Caco-2 (cell line): ENCODE data around the gene ADCY5. TPM values are rescaled to one million over a fixed set of nuclear protein-coding genes. Genes with fewer than 3 reads are reported as not detected.

Experiments used
- BruUV-seq: library from RNA; stranded (reverse); fragments of 400-500 nt; replicated peaks from 2 replicates; lab custom pipeline; 2021; lab: Mats Ljungman, UMichigan
- CTCF ChIA-PET: fragments of 300-600 bp; sonication (Branson Sonifier 250); formaldehyde crosslinking; loops from one replicate; lab custom pipeline; 2022; ENCODE audit warnings: antibody characterized with exemption; lab: Charles Lee
- POLR2A ChIA-PET: fragments of 300-600 bp; sonication (Branson Sonifier 250); formaldehyde crosslinking; loops from one replicate; lab custom pipeline; 2022; ENCODE audit warnings: antibody characterized with exemption; lab: Charles Lee
- DNase-seq, 2 experiments: peaks; one replicate each; pipeline versions ENCODE4 v3.0.0 to v3.0.0-alpha.2; 2020 to 2022
- H3K27me3 ChIP-seq: replicated peaks from 2 replicates; pipeline ENCODE4 v1.6.0; 2011; ENCODE audit warnings: low read length; ENCODE audit not compliant: control insufficient read depth, insufficient read depth
- H3K36me3 ChIP-seq: 2 replicates; pipeline ENCODE4 v1.5.1; 2011; ENCODE audit warnings: low read length; ENCODE audit not compliant: control insufficient read depth, insufficient read depth
- H3K4me1 ChIP-seq: fragments of 250-450 bp; sonication (Bioruptor Pico); 2 replicates; pipeline ENCODE4 v1.5.1; 2020; ENCODE audit warnings: mild to moderate bottlenecking
- H3K4me3 ChIP-seq: 2 replicates; pipeline ENCODE4 v1.5.1; 2011; ENCODE audit warnings: low read depth, mild to moderate bottlenecking, control low read depth, low read length
- H3K9me3 ChIP-seq: fragments of 250-450 bp; sonication (Bioruptor Pico); 2 replicates; pipeline ENCODE4 v1.5.1; 2020; ENCODE audit warnings: mild to moderate bottlenecking, moderate library complexity
- H3K27ac Mint-ChIP-seq: one replicate; pipeline ENCODE4 v1.8.0; 2022; ENCODE audit warnings: mixed read lengths; ENCODE audit not compliant: unreplicated experiment
- H3K27me3 Mint-ChIP-seq: one replicate; pipeline ENCODE4 v1.8.0; 2022; ENCODE audit warnings: mixed read lengths; ENCODE audit not compliant: insufficient read depth, unreplicated experiment
- H3K36me3 Mint-ChIP-seq: one replicate; pipeline ENCODE4 v1.8.0; 2022; ENCODE audit warnings: mild to moderate bottlenecking, mixed read lengths; ENCODE audit not compliant: insufficient read depth, unreplicated experiment
- H3K4me1 Mint-ChIP-seq: one replicate; pipeline ENCODE4 v1.8.0; 2022; ENCODE audit warnings: low read depth, mixed read lengths; ENCODE audit not compliant: unreplicated experiment
- H3K4me3 Mint-ChIP-seq: one replicate; pipeline ENCODE4 v1.8.0; 2022; ENCODE audit warnings: mild to moderate bottlenecking, moderate library complexity, mixed read lengths; ENCODE audit not compliant: unreplicated experiment
- H3K9me3 Mint-ChIP-seq: one replicate; pipeline ENCODE4 v1.8.0; 2022; ENCODE audit warnings: mixed read lengths; ENCODE audit not compliant: unreplicated experiment
- CTCF ChIP-seq, 2 experiments: fragments of 200-600 bp in 1 of 2; IDR thresholded peaks; 1 replicate in 1 of 2; 2 replicates in 1 of 2; pipeline versions ENCODE4 v1.5.1 to v1.8.0; 2011 to 2022; ENCODE audit warnings: antibody characterized with exemption in 1 of 2, control low read depth in 1 of 2, inconsistent platforms in 1 of 2, low read depth in 1 of 2, low read length in 1 of 2, mild to moderate bottlenecking in 1 of 2, moderate library complexity in 1 of 2; ENCODE audit not compliant: insufficient read depth in 1 of 2, severe bottlenecking in 1 of 2, unreplicated experiment in 1 of 2
- intact Hi-C: fragments of 100-400 bp; cut with micrococcal nuclease; formaldehyde crosslinking; loops from one replicate; pipeline ENCODE4 v1.10.0; 2022; ENCODE audit not compliant: unreplicated experiment
- total RNA-seq: library from RNA; stranded (reverse); gene quantifications from 2 replicates; pipeline ENCODE4 v1.2.3, GENCODE V29; 2022

Gene ADCY5
- total RNA-seq, 1 experiment from 2014 or later: 0.91 TPM

GRCh38 chr3:123410149-123410515 is 38.8 kb downstream of the ADCY5 start:
- TF ChIP-seq CTCF (IDR thresholded peaks at IDR 0.05; ENCODE audit: insufficient read depth in 1 of 2, low read depth in 1 of 2, low read length in 1 of 2, severe bottlenecking in 1 of 2, unreplicated experiment in 1 of 2): no peak
- Histone ChIP-seq H3K27me3 (no peaks in the 10 kb centered on the region), H3K4me1 (peaks cover 35% of the 10 kb centered on the region), H3K4me3 (no peak overlapping the region), H3K36me3 (no peaks in the 10 kb centered on the region), H3K9me3 (no peaks in the 10 kb centered on the region)
- DNase-seq: no peak
- H3K4me3 Mint-ChIP-seq: no peak overlapping the region
- no peaks in the 10 kb centered on the region for H3K36me3 Mint-ChIP-seq
- H3K9me3 Mint-ChIP-seq: no peaks in the 10 kb centered on the region
- peaks cover 9% of the 10 kb centered on the region for H3K4me1 Mint-ChIP-seq
- H3K27ac Mint-ChIP-seq: no peak overlapping the region
- intact Hi-C loops: no loop called here
- CTCF ChIA-PET: interaction anchor here (0.6 kb wide), 1 partner anchor 13 kb away, joined by 3 read pairs; no protein-coding TSS in a partner anchor
- no peaks in the 10 kb centered on the region for H3K27me3 Mint-ChIP-seq
- POLR2A ChIA-PET: interaction anchor here (0.6 kb wide), 3 partner anchors 39 to 343 kb away, joined by 3 to 6 read pairs (median 3); partner anchors contain the start of gene PDIA5
- BruUV-seq: no TSS peak

GRCh38 chr3:123409443-123410148 is 39.3 kb downstream of the ADCY5 start:
- no peaks in the 10 kb centered on the region for H3K9me3 ChIP-seq
- H3K4me1 ChIP-seq: peaks cover 35% of the 10 kb centered on the region
- no peaks in the 10 kb centered on the region for H3K27me3 Mint-ChIP-seq
- H3K36me3 ChIP-seq: no peaks in the 10 kb centered on the region
- no peak overlapping the region for H3K4me3 Mint-ChIP-seq
- no peaks in the 10 kb centered on the region for H3K36me3 Mint-ChIP-seq
- ChIA-PET POLR2A (interaction anchor here (0.6 kb wide), 3 partner anchors 40 to 343 kb away, joined by 3 to 6 read pairs (median 3); partner anchors contain the start of gene PDIA5), CTCF (interaction anchor here (0.6 kb wide), 1 partner anchor 14 kb away, joined by 3 read pairs; no protein-coding TSS in a partner anchor)
- peak; percentile 55 to 88 for DNase-seq
- H3K4me1 Mint-ChIP-seq: peaks cover 9% of the 10 kb centered on the region
- no TSS peak for BruUV-seq
- H3K27me3 ChIP-seq: no peaks in the 10 kb centered on the region
- H3K9me3 Mint-ChIP-seq: no peaks in the 10 kb centered on the region
- TF ChIP-seq CTCF (IDR thresholded peaks at IDR 0.05; ENCODE audit: insufficient read depth in 1 of 2, low read depth in 1 of 2, low read length in 1 of 2, severe bottlenecking in 1 of 2, unreplicated experiment in 1 of 2): no peak
- intact Hi-C loops: loop anchor here (5.0 kb wide), 1 partner anchor 38 kb away; the partner anchor contains the start of gene ADCY5
- no peak overlapping the region for H3K4me3 ChIP-seq
- no peak overlapping the region for H3K27ac Mint-ChIP-seq

GRCh38 chr3:123406598-123406997 is 42.3 kb downstream of the ADCY5 start:
- H3K4me1 Mint-ChIP-seq: peaks cover 9% of the 10 kb centered on the region
- intact Hi-C loops: loop anchor here (5.0 kb wide), 1 partner anchor 41 kb away; the partner anchor contains the start of gene ADCY5
- CTCF ChIA-PET: no interaction called here

More at GRCh38 chr3:123406598-123406997, 42.3 kb downstream of the ADCY5 start:
- no peak for DNase-seq
- Histone ChIP-seq H3K4me3 (no peak overlapping the region), H3K4me1 (peaks cover 32% of the 10 kb centered on the region), H3K27me3 (no peaks in the 10 kb centered on the region), H3K36me3 (no peaks in the 10 kb centered on the region), H3K9me3 (no peaks in the 10 kb centered on the region)
- BruUV-seq: no TSS peak
- H3K4me3 Mint-ChIP-seq: no peak overlapping the region
- POLR2A ChIA-PET: no interaction called here
- no peaks in the 10 kb centered on the region for H3K9me3 Mint-ChIP-seq
- H3K36me3 Mint-ChIP-seq: no peaks in the 10 kb centered on the region
- H3K27ac Mint-ChIP-seq: no peak overlapping the region
- H3K27me3 Mint-ChIP-seq: no peaks in the 10 kb centered on the region
- no peak for TF ChIP-seq CTCF (IDR thresholded peaks at IDR 0.05; ENCODE audit: insufficient read depth in 1 of 2, low read depth in 1 of 2, low read length in 1 of 2, severe bottlenecking in 1 of 2, unreplicated experiment in 1 of 2)
